ENCODE results near the gene SLC22A12.

The SLC22A12 gene

GRCh38 chr11:64577202-64577601 is 13.8 kb upstream of the SLC22A12 start:
- H3K27me3 ChIP-seq (ENCODE audit: control insufficient read depth, insufficient read depth, low read length): no peaks in the 10 kb centered on the region
- no peak overlapping the region for H3K4me3 ChIP-seq (ENCODE audit: low read depth, low read length)
- no peaks in the 10 kb centered on the region for H3K4me1 ChIP-seq (ENCODE audit: control insufficient read depth, insufficient read depth, low read length)
- H3K9me3 ChIP-seq (ENCODE audit: control insufficient read depth, insufficient read depth, low read length): no peaks in the 10 kb centered on the region
- no peaks in the 10 kb centered on the region for H3K36me3 ChIP-seq (ENCODE audit: control insufficient read depth, insufficient read depth, low read length)
- H3K9ac ChIP-seq (ENCODE audit: low read depth, low read length): no peak overlapping the region

GRCh38 chr11:64580412-64580811 is 10.6 kb upstream of the SLC22A12 start:
- Histone ChIP-seq H3K36me3 (ENCODE audit: control insufficient read depth, insufficient read depth, low read length) (no peaks in the 10 kb centered on the region), H3K4me3 (ENCODE audit: low read depth, low read length) (no peak overlapping the region), H3K4me1 (ENCODE audit: control insufficient read depth, insufficient read depth, low read length) (no peaks in the 10 kb centered on the region), H3K9me3 (ENCODE audit: control insufficient read depth, insufficient read depth, low read length) (no peaks in the 10 kb centered on the region), H3K9ac (ENCODE audit: low read depth, low read length) (no peak overlapping the region), H3K27me3 (ENCODE audit: control insufficient read depth, insufficient read depth, low read length) (no peaks in the 10 kb centered on the region)

- H3K36me3 ChIP-seq (ENCODE audit: control insufficient read depth, insufficient read depth, low read length): no peaks in the 10 kb centered on the region
- H3K4me1 ChIP-seq (ENCODE audit: control insufficient read depth, insufficient read depth, low read length): no peaks in the 10 kb centered on the region
- no peaks in the 10 kb centered on the region for H3K27me3 ChIP-seq (ENCODE audit: control insufficient read depth, insufficient read depth, low read length)
- no peak overlapping the region for H3K4me3 ChIP-seq (ENCODE audit: low read depth, low read length)
- H3K9ac ChIP-seq (ENCODE audit: low read depth, low read length): no peak overlapping the region
- H3K9me3 ChIP-seq (ENCODE audit: control insufficient read depth, insufficient read depth, low read length): no peaks in the 10 kb centered on the region
Measured at GRCh38 chr11:64581057-64581523, 9.9 kb upstream of the SLC22A12 start.

- Histone ChIP-seq H3K4me1 (ENCODE audit: control insufficient read depth, insufficient read depth, low read length) (no peaks in the 10 kb centered on the region), H3K27me3 (ENCODE audit: control insufficient read depth, insufficient read depth, low read length) (no peaks in the 10 kb centered on the region), H3K4me3 (ENCODE audit: low read depth, low read length) (no peak overlapping the region), H3K36me3 (ENCODE audit: control insufficient read depth, insufficient read depth, low read length) (no peaks in the 10 kb centered on the region), H3K9me3 (ENCODE audit: control insufficient read depth, insufficient read depth, low read length) (no peaks in the 10 kb centered on the region), H3K9ac (ENCODE audit: low read depth, low read length) (no peak overlapping the region)
Measured at GRCh38 chr11:64582885-64583284, 8.1 kb upstream of the SLC22A12 start.

GRCh38 chr11:64583296-64584262 is 7.4 kb upstream of the SLC22A12 start:
- no peaks in the 10 kb centered on the region for H3K4me1 ChIP-seq (ENCODE audit: control insufficient read depth, insufficient read depth, low read length)
- no peaks in the 10 kb centered on the region for H3K27me3 ChIP-seq (ENCODE audit: control insufficient read depth, insufficient read depth, low read length)
- no peak overlapping the region for H3K4me3 ChIP-seq (ENCODE audit: low read depth, low read length)
- H3K9ac ChIP-seq (ENCODE audit: low read depth, low read length): no peak overlapping the region
- no peaks in the 10 kb centered on the region for H3K9me3 ChIP-seq (ENCODE audit: control insufficient read depth, insufficient read depth, low read length)
- H3K36me3 ChIP-seq (ENCODE audit: control insufficient read depth, insufficient read depth, low read length): no peaks in the 10 kb centered on the region

- H3K4me3 ChIP-seq (ENCODE audit: low read depth, low read length): no peak overlapping the region
- no peaks in the 10 kb centered on the region for H3K27me3 ChIP-seq (ENCODE audit: control insufficient read depth, insufficient read depth, low read length)
- H3K9ac ChIP-seq (ENCODE audit: low read depth, low read length): no peak overlapping the region
- H3K36me3 ChIP-seq (ENCODE audit: control insufficient read depth, insufficient read depth, low read length): no peaks in the 10 kb centered on the region
- no peaks in the 10 kb centered on the region for H3K9me3 ChIP-seq (ENCODE audit: control insufficient read depth, insufficient read depth, low read length)
- H3K4me1 ChIP-seq (ENCODE audit: control insufficient read depth, insufficient read depth, low read length): no peaks in the 10 kb centered on the region
Measured at GRCh38 chr11:64585150-64585549, 5.9 kb upstream of the SLC22A12 start.

GRCh38 chr11:64586366-64586765 is 4.7 kb upstream of the SLC22A12 start:
- no peaks in the 10 kb centered on the region for H3K27me3 ChIP-seq (ENCODE audit: control insufficient read depth, insufficient read depth, low read length)
- H3K4me3 ChIP-seq (ENCODE audit: low read depth, low read length): no peak overlapping the region
- H3K9ac ChIP-seq (ENCODE audit: low read depth, low read length): no peak overlapping the region
- no peaks in the 10 kb centered on the region for H3K36me3 ChIP-seq (ENCODE audit: control insufficient read depth, insufficient read depth, low read length)
- H3K4me1 ChIP-seq (ENCODE audit: control insufficient read depth, insufficient read depth, low read length): no peaks in the 10 kb centered on the region
- no peaks in the 10 kb centered on the region for H3K9me3 ChIP-seq (ENCODE audit: control insufficient read depth, insufficient read depth, low read length)

- Histone ChIP-seq H3K27me3 (ENCODE audit: control insufficient read depth, insufficient read depth, low read length) (no peaks in the 10 kb centered on the region), H3K9me3 (ENCODE audit: control insufficient read depth, insufficient read depth, low read length) (no peaks in the 10 kb centered on the region), H3K9ac (ENCODE audit: low read depth, low read length) (no peak overlapping the region), H3K4me1 (ENCODE audit: control insufficient read depth, insufficient read depth, low read length) (no peaks in the 10 kb centered on the region), H3K4me3 (ENCODE audit: low read depth, low read length) (no peak overlapping the region), H3K36me3 (ENCODE audit: control insufficient read depth, insufficient read depth, low read length) (no peaks in the 10 kb centered on the region)
Measured at GRCh38 chr11:64588701-64589100, 2.3 kb upstream of the SLC22A12 start.

- H3K27me3 ChIP-seq (ENCODE audit: control insufficient read depth, insufficient read depth, low read length): no peaks in the 10 kb centered on the region
- no peaks in the 10 kb centered on the region for H3K4me1 ChIP-seq (ENCODE audit: control insufficient read depth, insufficient read depth, low read length)
- H3K9ac ChIP-seq (ENCODE audit: low read depth, low read length): no peak overlapping the region
- H3K4me3 ChIP-seq (ENCODE audit: low read depth, low read length): no peak overlapping the region
- H3K9me3 ChIP-seq (ENCODE audit: control insufficient read depth, insufficient read depth, low read length): no peaks in the 10 kb centered on the region
- no peaks in the 10 kb centered on the region for H3K36me3 ChIP-seq (ENCODE audit: control insufficient read depth, insufficient read depth, low read length)
Measured at GRCh38 chr11:64591257-64592233, 525 bp downstream of the SLC22A12 start.

- no peak overlapping the region for H3K4me3 ChIP-seq (ENCODE audit: low read depth, low read length)
- no peaks in the 10 kb centered on the region for H3K36me3 ChIP-seq (ENCODE audit: control insufficient read depth, insufficient read depth, low read length)
- no peak overlapping the region for H3K9ac ChIP-seq (ENCODE audit: low read depth, low read length)
- no peaks in the 10 kb centered on the region for H3K4me1 ChIP-seq (ENCODE audit: control insufficient read depth, insufficient read depth, low read length)
- H3K27me3 ChIP-seq (ENCODE audit: control insufficient read depth, insufficient read depth, low read length): no peaks in the 10 kb centered on the region
- no peaks in the 10 kb centered on the region for H3K9me3 ChIP-seq (ENCODE audit: control insufficient read depth, insufficient read depth, low read length)
Measured at GRCh38 chr11:64592234-64592615, 1.2 kb downstream of the SLC22A12 start.

- Histone ChIP-seq H3K9me3 (ENCODE audit: control insufficient read depth, insufficient read depth, low read length) (no peaks in the 10 kb centered on the region), H3K9ac (ENCODE audit: low read depth, low read length) (no peak overlapping the region), H3K4me1 (ENCODE audit: control insufficient read depth, insufficient read depth, low read length) (no peaks in the 10 kb centered on the region), H3K27me3 (ENCODE audit: control insufficient read depth, insufficient read depth, low read length) (no peaks in the 10 kb centered on the region), H3K36me3 (ENCODE audit: control insufficient read depth, insufficient read depth, low read length) (no peaks in the 10 kb centered on the region), H3K4me3 (ENCODE audit: low read depth, low read length) (no peak overlapping the region)
Measured at GRCh38 chr11:64592656-64593055, 1.6 kb downstream of the SLC22A12 start.
